Thyroid gland (tissue), 4 donors: ENCODE results near the gene PILRA. TPM values are rescaled to one million over a fixed set of nuclear protein-coding genes. Genes with fewer than 3 reads are reported as not detected.
"Not testable (repeated sequence)": the region's sequence is repeated elsewhere in the genome, so short reads cannot be mapped to it uniquely, and the experiment has no call there.

ENCODE experiments used
- DNase-seq, 2 donors: peaks; one replicate each; pipeline ENCODE4 v3.0.0-alpha.2; 2019
- H3K27ac ChIP-seq, 3 donors: fragments of 200-600 bp; sonication (generic); 1 replicate in 2 of 3; 2 replicates in 1 of 3; pipeline ENCODE4 v1.5.1; 2016 to 2019; ENCODE audit warnings: mild to moderate bottlenecking in 1 of 3, moderate library complexity in 1 of 3
- H3K27me3 ChIP-seq: fragments of 200-600 bp; sonication (generic); one replicate; pipeline ENCODE4 v1.5.1; 2019
- H3K36me3 ChIP-seq, 2 donors: fragments of 200-600 bp; sonication (generic); one replicate each; pipeline ENCODE4 v1.5.1; 2016 to 2019
- H3K4me1 ChIP-seq, 2 donors: fragments of 200-600 bp; sonication (generic); one replicate each; pipeline ENCODE4 v1.5.1; 2017 to 2019
- H3K4me3 ChIP-seq, 3 donors: fragments of 200-600 bp; sonication (generic); replicated peaks in 1 of 3; 1 replicate in 2 of 3; 2 replicates in 1 of 3; pipeline ENCODE4 v1.5.1; 2016; ENCODE audit warnings: mild to moderate bottlenecking in 1 of 3
- H3K9me3 ChIP-seq: fragments of 200-600 bp; sonication (generic); one replicate; pipeline ENCODE4 v1.5.1; 2017
- POLR2A ChIP-seq, 2 donors: fragments of 450-650 bp; IDR thresholded peaks; one replicate each; pipeline ENCODE4 v1.6.1; 2017; ENCODE audit warnings: antibody characterized with exemption in 2 of 2, mild to moderate bottlenecking in 2 of 2, moderate library complexity in 1 of 2
- WGBS, 2 donors: methylation state at CpG; one replicate each; pipeline ENCODE4 v1.1.5; 2017; 5-methylcytosine and 5-hydroxymethylcytosine counted together
- intact Hi-C: fragments of 100-400 bp; cut with DNase I; formaldehyde crosslinking; loops from one replicate; pipeline ENCODE4 v1.15.1; 2023
- total RNA-seq, 4 donors: library from RNA; depleted of rRNA; stranded (reverse); fragments of >200 nt; gene quantifications; one replicate each; pipeline ENCODE4 v1.2.3, GENCODE V29; 2016
- TF ChIP-seq, protein P1 (sequence below), 6 experiments: fragments of 200-600 bp in 3 of 6; fragments of 450-650 bp in 3 of 6; sonication (generic) in 3 of 6; IDR thresholded peaks; one replicate each; pipeline ENCODE4 v1.5.1; 2016 to 2019; ENCODE audit warnings: antibody characterized with exemption in 6 of 6, mild to moderate bottlenecking in 2 of 6, inconsistent platforms in 1 of 6, moderate library complexity in 1 of 6

The PILRA gene
- total RNA-seq: 1 to 10 TPM; 2.4 to 6.4 (median 4.4) TPM

DNA sequence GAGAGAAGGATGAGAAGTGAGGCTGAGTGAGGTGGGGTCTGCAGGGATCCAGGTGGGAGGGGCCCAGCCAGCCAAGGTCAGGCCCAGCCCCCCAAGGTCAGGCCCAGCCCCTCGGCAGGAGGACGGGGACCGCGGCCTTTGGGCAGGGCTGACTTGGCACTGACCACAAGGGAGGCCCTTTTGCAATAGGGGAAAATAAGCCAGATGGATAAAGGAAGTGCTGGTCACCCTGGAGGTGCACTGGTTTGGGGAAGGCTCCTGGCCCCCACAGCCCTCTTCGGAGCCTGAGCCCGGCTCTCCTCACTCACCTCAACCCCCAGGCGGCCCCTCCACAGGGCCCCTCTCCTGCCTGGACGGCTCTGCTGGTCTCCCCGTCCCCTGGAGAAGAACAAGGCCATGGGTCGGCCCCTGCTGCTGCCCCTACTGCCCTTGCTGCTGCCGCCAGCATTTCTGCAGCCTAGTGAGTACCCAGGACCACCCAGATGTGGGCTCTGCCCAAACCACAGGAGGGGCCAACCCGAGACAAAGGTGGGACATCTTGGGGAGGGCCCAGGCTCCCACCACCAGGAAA lies at the start of gene PILRA:
TSS of gene PILRA (plus strand) at position 227 of the 571 bp plus-strand sequence. CDS start at position 397, 170 bp downstream.
- H3K27ac ChIP-seq: no peak within 1 kb of the TSS
- no peak for DNase-seq
- TF ChIP-seq, protein P1, sequence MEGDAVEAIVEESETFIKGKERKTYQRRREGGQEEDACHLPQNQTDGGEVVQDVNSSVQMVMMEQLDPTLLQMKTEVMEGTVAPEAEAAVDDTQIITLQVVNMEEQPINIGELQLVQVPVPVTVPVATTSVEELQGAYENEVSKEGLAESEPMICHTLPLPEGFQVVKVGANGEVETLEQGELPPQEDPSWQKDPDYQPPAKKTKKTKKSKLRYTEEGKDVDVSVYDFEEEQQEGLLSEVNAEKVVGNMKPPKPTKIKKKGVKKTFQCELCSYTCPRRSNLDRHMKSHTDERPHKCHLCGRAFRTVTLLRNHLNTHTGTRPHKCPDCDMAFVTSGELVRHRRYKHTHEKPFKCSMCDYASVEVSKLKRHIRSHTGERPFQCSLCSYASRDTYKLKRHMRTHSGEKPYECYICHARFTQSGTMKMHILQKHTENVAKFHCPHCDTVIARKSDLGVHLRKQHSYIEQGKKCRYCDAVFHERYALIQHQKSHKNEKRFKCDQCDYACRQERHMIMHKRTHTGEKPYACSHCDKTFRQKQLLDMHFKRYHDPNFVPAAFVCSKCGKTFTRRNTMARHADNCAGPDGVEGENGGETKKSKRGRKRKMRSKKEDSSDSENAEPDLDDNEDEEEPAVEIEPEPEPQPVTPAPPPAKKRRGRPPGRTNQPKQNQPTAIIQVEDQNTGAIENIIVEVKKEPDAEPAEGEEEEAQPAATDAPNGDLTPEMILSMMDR (IDR thresholded peaks at IDR 0.05): no peak
- no peak for TF ChIP-seq POLR2A (IDR thresholded peaks at IDR 0.05)
- H3K9me3 ChIP-seq: no peaks in the 10 kb centered on the region
- intact Hi-C loops: no loop called here
- H3K27me3 ChIP-seq: no peaks in the 10 kb centered on the region
- no peaks in the 10 kb centered on the region for H3K4me1 ChIP-seq
- H3K36me3 ChIP-seq: no peaks in the 10 kb centered on the region
- WGBS, 2 donors: 53 to 55% methylated on average over 7 to 10 of the region's 12 CpGs
- H3K4me3 ChIP-seq: no peak within 1 kb of the TSS

DNA sequence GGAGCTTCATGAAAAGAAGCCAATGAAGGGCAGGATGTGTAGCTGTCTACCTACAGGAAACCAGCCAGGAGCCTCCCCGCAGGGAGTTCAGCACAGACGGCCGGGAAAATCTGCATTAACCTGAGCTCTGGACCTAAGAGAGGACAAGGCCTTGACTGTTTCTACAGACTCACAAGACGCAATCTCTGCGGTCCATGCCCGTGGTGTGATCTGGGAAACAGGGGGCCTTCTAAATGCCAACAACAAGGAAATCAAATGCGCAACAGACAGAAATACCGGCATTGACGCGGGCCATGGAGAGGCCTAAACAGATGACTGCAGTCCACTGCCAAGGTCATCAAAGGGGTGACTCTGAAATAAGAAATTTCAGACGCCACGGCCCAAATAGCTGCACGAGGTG lies 49.1 kb upstream of the PILRA start:
- H3K36me3 ChIP-seq, H3K27me3 ChIP-seq, H3K27ac ChIP-seq, H3K4me3 ChIP-seq, H3K4me1 ChIP-seq, DNase-seq, H3K9me3 ChIP-seq, intact Hi-C loops: not testable (repeated sequence)
- WGBS, 2 donors: 93 to 95% methylated on average over 13 of the region's 13 CpGs

- H3K4me3 ChIP-seq, DNase-seq, H3K27ac ChIP-seq, H3K36me3 ChIP-seq, H3K4me1 ChIP-seq, H3K9me3 ChIP-seq, intact Hi-C loops, H3K27me3 ChIP-seq: not testable (repeated sequence)
- WGBS, 2 donors: 90 to 91% methylated on average over 9 of the region's 9 CpGs
Observed at GRCh38 chr7:100325671-100326070, 47.6 kb upstream of the PILRA start.

GRCh38 chr7:100326914-100327313 lies 46.4 kb upstream of the PILRA start:
- H3K4me1 ChIP-seq, DNase-seq, H3K27me3 ChIP-seq, H3K9me3 ChIP-seq, H3K27ac ChIP-seq, intact Hi-C loops, H3K36me3 ChIP-seq, H3K4me3 ChIP-seq: not testable (repeated sequence)
- 95 to 96% methylated on average over 7 to 10 of the region's 11 CpGs for WGBS, 2 donors

GRCh38 chr7:100335566-100336466 lies 37.5 kb upstream of the PILRA start:
- H3K9me3 ChIP-seq, intact Hi-C loops, H3K36me3 ChIP-seq, H3K4me1 ChIP-seq, H3K27me3 ChIP-seq: not testable (repeated sequence)
- TF ChIP-seq, protein P1 (IDR thresholded peaks at IDR 0.05): peak in 2 of 6 experiments; percentile 9 to 12
- TF ChIP-seq POLR2A (IDR thresholded peaks at IDR 0.05): peak; percentile 97
- H3K27ac ChIP-seq: peak overlapping the region; percentile 74 to 93 (median 90)
- 0% methylated on average over 34 to 42 of the region's 85 CpGs for WGBS, 2 donors
- DNase-seq: peak; percentile 93 to 94
- peak overlapping the region; percentile 18 to 73 (median 62) for H3K4me3 ChIP-seq

DNA sequence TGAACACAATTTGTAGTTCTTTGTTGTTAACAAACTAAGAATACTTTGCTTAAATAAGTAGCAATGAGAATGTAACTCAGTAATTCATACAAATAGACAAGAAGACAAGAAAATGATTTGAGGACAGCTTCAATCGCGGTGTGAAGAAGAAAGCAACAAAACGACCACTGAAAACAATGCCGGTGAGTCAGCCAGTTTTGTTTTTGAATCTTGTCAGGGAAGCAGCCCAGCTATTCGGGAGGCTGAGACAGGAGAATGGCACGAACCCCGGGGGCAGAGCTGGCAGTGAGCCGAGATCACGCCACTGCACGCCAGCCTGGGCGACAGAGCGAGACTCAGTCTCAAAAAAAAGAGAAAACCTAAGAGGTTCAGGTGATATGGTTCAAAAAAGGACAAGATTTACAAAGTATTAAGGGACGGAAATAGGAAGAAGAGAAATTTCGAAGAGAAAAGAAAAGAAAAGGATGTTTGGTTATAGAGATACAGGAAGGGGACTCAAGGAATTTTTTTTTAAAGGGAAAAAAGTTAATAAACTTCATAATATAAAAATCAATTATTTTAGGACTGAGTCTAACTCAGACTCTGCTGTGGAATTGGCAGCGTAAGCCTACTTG lies 35.1 kb upstream of the PILRA start:
- H3K27me3 ChIP-seq, H3K4me1 ChIP-seq, H3K36me3 ChIP-seq, H3K27ac ChIP-seq, intact Hi-C loops, H3K9me3 ChIP-seq, DNase-seq, H3K4me3 ChIP-seq: not testable (repeated sequence)
- WGBS, 2 donors: 84 to 86% methylated on average over 15 of the region's 15 CpGs

- H3K27ac ChIP-seq, H3K36me3 ChIP-seq, H3K27me3 ChIP-seq, H3K4me3 ChIP-seq, DNase-seq, intact Hi-C loops, H3K9me3 ChIP-seq: not testable (repeated sequence)
- peaks cover 5 to 11% of the 10 kb centered on the region in 2 donors for H3K4me1 ChIP-seq
- 85% methylated on average over 6 of the region's 6 CpGs for WGBS, 2 donors
Observed at GRCh38 chr7:100341286-100341685, 32.0 kb upstream of the PILRA start.
